Epidermal melanocyte (primary cell): ENCODE measurements around the gene HECTD4.

Experiments
- DNase-seq: peaks from one replicate; pipeline ENCODE4 v3.0.0; 2011; ENCODE audit warnings: low spot score; ENCODE audit not compliant: insufficient read length

The HECTD4 gene

DNA sequence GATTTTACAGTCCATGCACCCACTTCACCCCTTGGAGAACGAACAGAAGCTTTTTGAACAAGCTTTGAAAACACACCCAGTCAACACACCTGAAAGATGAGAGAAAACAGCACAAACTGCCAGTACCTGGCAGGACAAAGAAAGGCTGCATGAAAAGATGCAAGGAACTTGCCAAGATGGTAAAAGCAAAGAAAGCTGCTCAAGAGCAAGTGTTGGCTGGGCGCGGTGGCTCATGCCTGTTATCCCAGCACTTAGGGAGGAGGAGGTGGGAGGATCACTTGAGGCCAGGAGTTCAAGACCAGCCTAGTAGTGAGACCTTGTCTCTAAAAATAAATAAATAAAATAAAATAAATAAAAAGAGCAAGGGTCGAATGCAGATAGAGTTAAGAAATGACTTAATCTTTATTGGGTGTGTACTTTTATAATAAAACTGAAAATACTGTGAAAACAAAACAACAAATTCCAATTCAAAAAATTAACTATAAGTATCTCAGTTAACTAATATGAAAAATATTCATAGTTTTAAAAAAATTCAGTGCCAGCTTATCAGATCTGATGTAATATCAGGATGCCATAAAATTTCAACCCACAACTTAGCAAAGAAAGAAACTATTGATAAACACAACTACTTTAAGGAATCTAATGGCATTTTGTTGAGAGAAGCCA is 59.2 kb downstream of the HECTD4 start:
- no peak for DNase-seq

DNA sequence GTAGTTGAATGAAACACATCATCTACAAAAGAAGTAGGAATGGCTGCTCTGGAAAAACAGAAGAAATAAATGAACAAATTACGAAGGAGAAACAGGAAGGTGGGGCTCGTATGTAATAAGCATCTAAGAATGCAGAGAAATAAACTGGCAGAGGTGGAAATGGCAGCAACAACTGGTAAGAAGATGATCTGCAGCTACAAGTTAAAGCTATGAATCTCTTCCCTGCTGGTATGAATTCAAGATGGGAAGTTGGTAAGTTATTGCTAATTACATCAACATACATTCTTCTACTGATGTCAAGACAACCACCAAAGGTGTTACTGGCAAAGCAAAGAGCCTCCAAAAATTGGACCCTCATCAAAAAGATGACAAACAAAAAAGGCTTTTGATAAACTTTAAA is 59.8 kb downstream of the HECTD4 start:
- no peak for DNase-seq

- DNase-seq, result no peak
These were observed 61.0 kb downstream of the HECTD4 start for GRCh38 chr12:112321245-112321644.

GRCh38 chr12:112319395-112319794 is 62.8 kb downstream of the HECTD4 start:
- DNase-seq, result no peak

- DNase-seq, result no peak
These were observed 64.8 kb downstream of the HECTD4 start for GRCh38 chr12:112317481-112317880.

- DNase-seq, result no peak
These were observed 67.2 kb downstream of the HECTD4 start for GRCh38 chr12:112314981-112315380.

GRCh38 chr12:112309797-112310196 is 72.4 kb downstream of the HECTD4 start:
- no peak for DNase-seq

DNA sequence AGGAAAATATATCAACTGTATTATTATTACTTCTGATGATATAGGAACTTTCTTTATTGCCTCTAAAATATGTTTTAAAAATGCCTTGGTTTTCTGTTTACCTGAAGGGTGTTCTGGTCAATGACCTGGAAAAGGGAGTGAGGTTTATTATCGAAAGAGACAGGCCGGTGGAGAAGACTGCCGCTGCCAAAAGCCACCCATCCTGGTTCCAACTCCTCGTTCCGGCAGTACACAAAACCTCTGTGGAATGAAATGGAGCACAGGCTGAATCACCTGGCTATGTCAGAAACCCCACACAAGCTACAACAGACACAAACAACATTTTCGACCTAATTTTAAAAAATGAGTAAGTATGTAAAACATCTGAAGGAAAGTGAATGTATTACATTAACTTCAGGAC is 73.6 kb downstream of the HECTD4 start:
- no peak for DNase-seq

GRCh38 chr12:112308161-112308560 is 74.1 kb downstream of the HECTD4 start:
- DNase-seq, result no peak

DNA sequence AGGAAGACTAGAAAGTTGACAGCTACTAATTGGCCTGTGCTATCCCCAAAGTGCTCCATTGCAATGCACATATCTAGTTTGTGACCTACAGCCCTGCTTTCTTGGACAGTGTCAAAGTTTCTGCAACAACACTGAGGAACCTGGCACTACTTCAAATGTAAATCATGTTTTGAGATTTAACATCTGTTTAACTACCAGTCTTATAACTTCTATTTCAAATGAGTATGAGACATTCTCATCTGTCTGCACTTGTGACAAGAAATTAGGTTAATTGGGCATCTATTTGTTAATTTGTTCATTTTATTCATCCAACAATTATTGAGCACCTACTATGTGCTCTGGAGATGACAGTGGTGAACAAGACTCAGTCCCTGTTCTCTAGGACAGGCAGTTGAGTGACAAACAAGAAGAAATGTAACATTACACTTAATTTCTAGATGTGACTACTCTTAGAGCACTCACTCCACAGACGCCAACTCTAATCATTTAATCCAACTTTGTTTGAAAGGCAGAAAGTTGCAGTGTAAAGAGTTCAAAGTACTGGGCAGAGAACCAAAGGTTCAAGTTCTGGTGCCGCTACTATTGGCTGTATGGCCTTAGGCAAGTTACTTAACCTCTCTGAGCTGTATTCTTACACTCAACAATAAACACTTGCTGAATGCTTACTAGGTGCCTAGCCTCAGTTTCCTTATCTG is 74.8 kb downstream of the HECTD4 start:
- DNase-seq, result no peak

- DNase-seq, result no peak
These were observed 76.3 kb downstream of the HECTD4 start for GRCh38 chr12:112305951-112306350.

GRCh38 chr12:112304436-112304835 is 77.8 kb downstream of the HECTD4 start:
- DNase-seq, result no peak

GRCh38 chr12:112303799-112304198 is 78.4 kb downstream of the HECTD4 start:
- no peak for DNase-seq

GRCh38 chr12:112303004-112303403 is 79.2 kb downstream of the HECTD4 start:
- DNase-seq, result no peak

DNA sequence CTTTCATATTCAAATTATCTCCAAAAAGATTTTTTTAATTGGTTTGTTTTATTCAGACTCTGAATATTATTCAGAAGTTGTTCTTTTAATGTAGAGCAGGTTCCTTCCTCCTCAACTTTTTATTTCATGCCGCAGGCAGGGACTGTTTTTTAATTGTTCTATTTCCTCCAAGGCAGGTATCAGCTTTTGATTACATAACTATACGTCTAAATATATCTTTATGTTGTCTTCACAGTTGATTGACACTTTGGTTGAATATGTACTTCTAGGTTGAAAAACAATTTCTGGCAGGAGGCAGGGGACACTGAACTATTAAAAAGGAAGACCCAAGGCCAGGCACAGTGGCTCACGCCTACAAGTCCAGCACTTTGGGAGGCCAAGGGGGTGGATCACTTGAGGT is 82.5 kb downstream of the HECTD4 start:
- DNase-seq, result no peak

DNA sequence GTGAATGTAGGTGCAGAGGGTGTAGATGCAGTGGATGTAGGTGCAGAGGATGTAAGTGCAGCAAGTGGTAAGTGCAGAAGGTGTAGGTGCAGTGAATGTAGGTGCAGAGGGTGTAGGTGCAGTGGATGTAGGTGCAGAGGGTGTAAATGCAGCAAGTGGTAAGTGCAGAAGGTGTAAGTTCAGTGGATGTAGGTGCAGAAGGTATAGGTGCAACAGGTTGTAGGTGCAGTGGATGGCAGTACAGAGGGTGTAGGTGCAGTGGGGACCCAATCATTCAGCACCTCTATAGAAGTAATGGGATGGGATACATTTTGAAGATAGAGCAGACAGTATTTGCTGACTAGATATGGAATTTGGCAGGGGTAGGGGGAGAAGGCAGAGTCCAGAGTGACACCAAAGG is 85.0 kb downstream of the HECTD4 start:
- no peak for DNase-seq

DNA sequence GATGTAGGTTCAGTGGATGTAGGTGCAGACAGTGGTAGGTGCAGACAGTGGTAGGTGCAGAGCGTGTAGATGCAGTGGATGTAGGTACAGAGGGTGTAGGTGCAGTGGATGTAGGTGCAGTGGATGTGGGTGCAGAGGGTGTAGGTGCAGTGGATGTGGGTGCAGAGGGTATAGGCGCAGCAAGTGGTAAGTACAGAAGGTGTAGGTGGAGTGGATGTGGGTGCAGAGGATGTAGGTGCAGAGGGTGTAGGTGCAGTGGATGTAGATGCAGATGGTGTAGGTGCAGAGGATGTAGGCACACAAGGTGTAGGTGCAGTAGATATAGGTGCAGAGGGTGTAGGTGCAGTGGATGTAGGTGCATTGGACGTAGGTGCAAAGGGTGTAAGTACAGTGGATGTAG is 86.0 kb downstream of the HECTD4 start:
- no peak for DNase-seq

DNA sequence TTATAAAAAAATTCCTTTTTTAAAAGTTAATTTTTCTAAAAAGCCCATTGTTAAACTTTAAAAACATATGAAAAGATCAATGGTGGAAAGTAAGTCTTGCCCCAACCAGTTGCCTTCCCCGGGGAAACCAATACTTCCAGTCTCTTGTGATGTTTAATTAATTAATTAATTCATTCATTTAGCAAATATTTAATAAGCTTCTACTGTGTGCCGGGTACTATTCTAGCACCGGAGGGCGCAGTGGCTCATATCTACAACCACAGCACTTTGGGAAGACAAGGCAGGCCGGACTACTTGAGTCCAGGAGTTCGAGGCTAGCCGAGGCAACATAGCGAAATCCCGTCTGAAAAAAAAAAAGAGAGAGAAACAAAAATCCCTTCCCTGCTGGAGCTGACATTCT is 87.4 kb downstream of the HECTD4 start:
- DNase-seq, result no peak

DNA sequence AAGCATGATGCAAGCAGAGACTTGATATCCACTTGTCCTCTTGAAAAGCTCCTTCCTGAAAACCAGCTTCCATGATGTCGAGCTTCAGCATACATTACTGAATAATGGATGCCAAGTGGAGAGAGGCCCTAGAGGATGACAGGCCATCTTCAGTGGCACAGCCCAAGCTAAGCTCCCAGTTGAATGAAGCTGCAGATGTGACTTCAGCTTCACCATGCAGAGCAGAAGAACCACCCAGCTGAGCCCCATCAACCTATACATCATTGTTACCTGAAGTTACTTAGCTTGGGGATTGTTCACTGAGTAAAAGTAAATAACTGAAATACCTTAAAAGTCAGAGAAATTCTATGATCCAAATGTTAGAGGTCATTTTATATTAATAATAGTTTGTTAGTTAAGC is 93.6 kb downstream of the HECTD4 start:
- DNase-seq, result no peak

DNA sequence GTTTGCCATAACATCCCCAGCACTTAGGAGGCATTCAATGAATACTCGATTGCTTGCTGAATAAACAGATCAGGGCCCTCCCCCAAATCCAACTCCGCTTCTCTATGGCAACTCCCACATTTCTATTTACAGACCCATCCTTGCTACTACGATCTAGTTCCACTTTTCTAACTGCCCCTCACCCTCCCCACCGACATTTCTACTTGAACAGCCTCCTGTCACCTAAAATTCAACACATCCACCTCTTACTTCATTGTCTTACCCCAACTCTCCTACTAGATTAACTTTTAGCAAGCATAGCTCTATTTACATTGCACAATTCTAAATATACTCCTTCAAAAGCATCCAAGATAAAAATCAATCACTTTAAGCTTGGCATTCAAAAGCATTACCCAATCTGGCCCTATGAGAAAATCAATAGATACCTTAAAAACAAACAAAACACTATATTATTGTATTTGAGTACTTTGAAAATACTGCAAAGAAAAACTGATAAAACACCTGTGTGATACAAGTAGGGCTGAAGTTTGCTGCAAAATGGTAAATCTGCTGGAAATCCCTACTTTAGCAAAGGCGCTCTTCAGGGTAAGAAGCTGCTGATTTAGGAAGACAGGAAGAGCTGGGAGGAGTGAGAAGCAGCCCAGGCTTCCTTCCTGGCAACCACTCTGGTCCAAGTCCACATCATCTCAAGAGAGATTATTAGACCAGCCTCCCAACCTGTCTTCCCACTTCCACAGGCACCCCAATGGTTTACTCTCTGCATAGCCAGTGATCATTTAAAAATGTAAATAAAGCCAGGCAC is 96.4 kb downstream of the HECTD4 start:
- DNase-seq, result no peak

DNA sequence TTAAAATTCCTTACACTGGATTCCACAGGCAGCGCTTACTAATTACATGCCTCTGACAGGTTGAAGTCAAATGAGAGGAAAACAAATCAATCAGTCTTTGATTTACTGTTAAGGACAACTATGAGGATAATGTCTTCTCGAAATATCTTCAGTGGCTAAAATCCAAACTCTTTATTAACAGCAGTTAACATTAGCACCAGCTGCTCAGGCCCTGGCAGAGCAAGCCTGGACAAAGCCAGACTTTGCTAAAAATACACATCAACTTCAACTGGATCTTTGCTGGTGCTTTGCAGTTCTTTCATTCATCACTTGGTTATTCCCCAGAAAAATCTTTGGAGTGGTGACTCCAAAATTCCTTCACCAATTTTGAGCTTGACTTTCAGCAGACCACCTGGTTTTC is 98.7 kb downstream of the HECTD4 start:
- DNase-seq, result no peak

GRCh38 chr12:112282920-112283319 is 99.3 kb downstream of the HECTD4 start:
- no peak for DNase-seq
